Measurements from ENCODE around the gene PGBD5. TPM values are rescaled to one million over a fixed set of nuclear protein-coding genes. Genes with fewer than 3 reads are reported as not detected.

The PGBD5 gene
- total RNA-seq, 1 donor from 2014 or later = 0.12 TPM

- intact Hi-C loops (cut with micrococcal nuclease) = no loop called here
These were observed 98.2 kb downstream of the PGBD5 start for GRCh38 chr1:230327892-230328284.

- intact Hi-C loops (cut with micrococcal nuclease) = no loop called here
These were observed 98.9 kb downstream of the PGBD5 start for GRCh38 chr1:230326971-230327891.

DNA sequence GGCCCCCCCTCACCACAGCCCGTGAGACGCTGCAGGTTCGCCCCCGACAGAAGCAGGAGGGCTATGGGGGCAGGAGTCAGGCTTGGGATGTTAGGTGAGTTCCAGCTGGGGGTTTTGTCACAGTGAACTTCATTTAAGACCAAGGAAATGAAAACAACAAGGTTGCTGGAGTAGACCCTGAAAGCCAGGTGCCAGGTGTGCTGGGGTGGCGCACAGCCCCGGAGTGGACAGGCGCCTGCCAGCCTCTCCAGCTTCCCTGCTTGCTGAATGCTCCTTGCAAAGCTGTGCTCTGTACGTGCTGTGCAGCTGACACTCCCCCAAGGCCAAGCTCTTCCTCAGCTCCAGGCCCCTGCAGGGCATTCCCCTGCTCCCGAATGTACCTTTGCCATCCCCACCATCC, 102.4 kb downstream of the PGBD5 start:
- intact Hi-C loops (cut with micrococcal nuclease) = no loop called here

GRCh38 chr1:230322967-230323547, 103.1 kb downstream of the PGBD5 start:
- intact Hi-C loops (cut with micrococcal nuclease) = no loop called here

DNA sequence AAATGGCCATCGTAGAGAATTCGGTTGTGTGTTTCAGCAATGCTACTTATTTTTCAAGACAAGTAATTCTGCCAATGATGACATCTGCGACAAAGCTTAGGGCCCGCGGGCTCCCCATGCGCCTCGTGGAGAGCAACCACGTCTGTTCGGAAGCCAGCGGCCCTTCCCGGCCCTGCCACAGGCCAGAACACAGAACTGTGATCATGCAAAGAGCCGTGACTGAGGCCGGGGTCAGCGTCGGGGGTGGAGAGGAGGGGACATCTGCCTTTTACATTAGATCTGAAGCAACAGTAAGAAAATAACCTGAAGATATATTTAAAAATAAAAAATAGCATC, 103.7 kb downstream of the PGBD5 start:
- intact Hi-C loops (cut with micrococcal nuclease) = no loop called here

DNA sequence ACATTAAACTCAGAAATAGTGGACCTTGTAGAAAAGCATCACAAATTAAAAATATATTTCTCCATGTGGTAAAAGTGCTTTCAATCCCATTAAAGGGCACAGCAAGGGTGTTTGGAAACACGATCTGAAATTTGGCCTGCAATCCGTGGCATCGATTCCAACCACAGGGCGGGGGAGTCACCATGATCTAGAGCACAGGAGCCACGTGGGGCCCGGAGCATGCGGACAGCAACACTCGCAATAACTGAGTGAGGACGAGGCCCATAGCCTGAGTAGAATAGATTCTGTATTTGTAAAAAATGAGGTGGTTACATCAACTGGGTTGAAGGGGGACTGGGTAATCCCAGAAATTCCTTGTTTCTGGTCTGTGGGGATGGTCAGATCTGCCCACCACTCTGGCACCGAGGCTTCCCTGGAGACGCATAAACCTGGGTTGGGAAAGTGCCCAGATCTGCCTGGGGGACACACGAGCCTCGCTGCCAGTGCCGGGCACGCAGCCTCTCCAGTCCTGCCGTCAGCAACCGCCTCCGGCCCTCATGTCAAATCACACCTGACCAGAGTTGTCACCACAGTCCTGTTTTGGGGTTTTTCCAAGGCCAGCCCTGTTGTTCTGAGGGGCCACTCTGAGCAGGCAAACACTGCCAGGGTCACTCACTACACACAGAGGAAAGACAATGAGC, 104.3 kb downstream of the PGBD5 start:
- intact Hi-C loops (cut with micrococcal nuclease) = no loop called here

- intact Hi-C loops (cut with micrococcal nuclease) = no loop called here
These were observed 104.8 kb downstream of the PGBD5 start for GRCh38 chr1:230321341-230321740.

- intact Hi-C loops (cut with micrococcal nuclease) = no loop called here
These were observed 105.3 kb downstream of the PGBD5 start for GRCh38 chr1:230320804-230321203.

DNA sequence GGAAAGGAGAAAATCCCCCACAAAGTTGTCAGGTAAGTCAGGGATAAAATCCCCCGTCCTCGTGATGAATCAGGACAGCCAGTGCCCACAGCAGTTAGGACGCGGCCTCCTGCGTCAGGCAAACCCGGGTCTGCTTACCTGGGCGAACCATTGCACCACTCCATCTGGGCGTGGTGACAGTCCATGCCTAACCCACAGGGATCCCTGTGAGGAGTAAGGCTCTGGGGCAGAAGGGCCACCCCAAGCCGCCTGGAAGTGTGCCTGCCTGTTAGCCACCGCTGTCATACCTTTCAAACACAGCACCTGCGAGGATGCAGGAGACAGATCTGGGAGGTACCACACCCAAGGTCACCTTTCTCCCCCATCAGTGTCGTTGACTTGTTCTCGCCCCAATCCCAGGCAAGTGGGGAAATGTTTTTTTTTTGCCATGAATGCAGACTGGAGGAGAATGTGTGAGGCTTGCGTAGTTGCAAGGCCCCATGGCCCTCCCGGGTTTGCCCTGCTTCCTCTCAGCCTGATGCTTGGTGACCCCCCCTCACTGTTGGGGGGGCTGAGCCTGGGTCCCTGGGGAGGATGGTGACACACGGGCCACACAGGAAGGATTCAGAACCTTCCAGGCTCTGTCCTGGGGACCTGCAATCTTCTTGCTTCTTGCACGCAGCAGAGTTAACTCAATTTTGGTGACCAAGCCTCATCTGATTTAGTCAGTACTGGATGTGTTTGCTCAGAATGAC, 107.0 kb downstream of the PGBD5 start:
- intact Hi-C loops (cut with micrococcal nuclease) = no loop called here

DNA sequence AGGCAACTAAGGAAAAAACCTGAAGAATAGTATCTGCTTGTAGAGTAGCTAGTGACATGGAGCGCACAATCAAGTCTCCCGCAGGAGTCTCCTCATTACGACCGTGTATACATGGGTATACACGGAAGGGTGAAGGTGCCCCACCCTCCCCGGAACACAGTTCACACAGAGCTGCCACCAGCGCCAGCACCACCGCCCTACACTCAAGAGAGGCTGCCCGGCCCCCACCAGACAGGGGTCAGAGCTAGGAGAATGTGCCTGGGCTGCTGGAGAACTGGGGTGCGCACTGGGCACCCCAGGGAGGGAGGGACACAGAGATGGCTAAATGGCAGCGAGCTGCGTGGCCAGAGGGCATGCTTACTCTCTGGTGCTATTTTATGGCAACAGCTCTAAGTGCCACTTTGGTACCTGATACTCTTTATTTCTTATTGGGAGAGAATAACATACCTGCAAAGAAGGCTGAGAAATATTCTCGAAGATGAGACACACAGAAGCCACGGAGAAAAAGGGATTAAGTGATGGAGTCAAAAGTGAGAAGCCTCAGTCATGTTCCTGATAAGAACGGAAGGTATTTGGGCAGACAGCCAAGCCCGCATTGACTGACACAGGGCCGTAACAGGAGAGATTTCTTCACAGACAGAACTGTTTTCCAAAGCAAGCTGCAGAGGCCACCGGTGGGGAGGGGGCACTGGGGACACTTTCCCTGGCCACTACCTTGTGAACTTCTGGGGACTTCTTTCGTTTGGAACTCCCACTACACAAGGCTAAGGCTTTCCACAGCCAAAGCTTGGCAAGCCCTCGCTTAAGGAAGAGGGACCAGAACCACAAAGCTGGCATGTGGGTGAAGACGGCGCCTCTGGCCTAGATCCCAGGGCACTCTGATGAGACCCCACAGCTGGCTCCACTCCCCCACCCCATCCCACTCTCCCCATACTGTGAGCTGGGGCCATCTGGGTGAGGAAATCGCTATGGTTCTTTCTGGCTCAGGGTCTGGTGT, 108.0 kb downstream of the PGBD5 start:
- intact Hi-C loops (cut with micrococcal nuclease) = no loop called here

DNA sequence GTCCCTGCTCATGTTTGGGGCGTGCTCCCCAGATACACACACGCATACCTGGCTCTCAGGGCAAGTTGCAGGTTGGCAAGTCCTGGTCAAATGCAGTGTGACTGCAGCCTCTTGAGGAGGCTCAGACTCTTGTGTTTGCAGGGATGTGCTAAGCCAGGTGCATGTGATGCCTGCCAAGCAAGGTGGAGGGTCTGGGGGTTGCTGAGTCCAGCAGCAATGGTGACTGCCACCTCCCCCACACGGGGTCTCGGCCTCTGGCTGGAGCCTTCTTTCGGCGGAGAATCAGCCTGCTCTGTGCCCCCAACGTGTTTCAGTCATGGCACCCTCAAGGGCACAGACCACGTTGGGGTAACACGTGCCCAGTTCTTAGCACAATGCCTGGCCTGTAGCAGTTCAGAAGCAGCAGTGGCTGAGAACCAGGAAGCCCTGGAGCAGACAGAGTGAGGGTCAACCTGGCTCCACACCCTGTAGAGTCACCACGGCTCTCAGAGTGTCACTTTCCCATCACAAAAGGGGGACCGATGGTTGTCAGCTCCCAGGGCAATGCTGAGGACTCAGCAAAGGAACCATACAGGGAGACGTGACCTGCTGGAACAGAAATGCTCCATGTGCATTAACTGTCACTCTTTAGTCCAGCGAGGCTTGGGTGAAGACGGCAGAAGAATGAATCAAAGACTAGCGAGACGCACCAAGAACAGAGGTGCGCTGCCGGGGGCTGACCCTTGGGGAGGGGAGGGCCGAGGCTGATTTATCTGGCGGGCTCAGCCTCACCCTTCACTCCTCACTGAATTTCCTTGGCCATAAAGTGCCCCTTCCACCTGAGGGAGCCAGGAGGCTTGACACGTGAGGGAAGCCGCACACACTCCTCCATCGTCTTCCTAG, 109.0 kb downstream of the PGBD5 start:
- intact Hi-C loops (cut with micrococcal nuclease) = no loop called here

GRCh38 chr1:230315099-230315498, 111.0 kb downstream of the PGBD5 start:
- intact Hi-C loops (cut with micrococcal nuclease) = no loop called here

- intact Hi-C loops (cut with micrococcal nuclease) = loop anchor here (5.0 kb wide), 1 partner anchor 247 kb away; the partner anchor contains the start of gene GALNT2
These were observed 112.0 kb downstream of the PGBD5 start for GRCh38 chr1:230314142-230314470.

- intact Hi-C loops (cut with micrococcal nuclease) = loop anchor here (5.0 kb wide), 1 partner anchor 246 kb away; the partner anchor contains the start of gene GALNT2
These were observed 112.5 kb downstream of the PGBD5 start for GRCh38 chr1:230313453-230314141.

- intact Hi-C loops (cut with micrococcal nuclease) = loop anchor here (5.0 kb wide), 1 partner anchor 245 kb away; the partner anchor contains the start of gene GALNT2
These were observed 113.5 kb downstream of the PGBD5 start for GRCh38 chr1:230312676-230313075.

GRCh38 chr1:230310381-230311163, 115.6 kb downstream of the PGBD5 start:
- intact Hi-C loops (cut with micrococcal nuclease) = loop anchor here (1.0 to 5.0 kb wide), 8 partner anchors 143 to 1646 kb away; partner anchors contain the start of genes ABCB10, GALNT2 and NUP133

- intact Hi-C loops (cut with micrococcal nuclease) = loop anchor here (1.0 to 5.0 kb wide), 8 partner anchors 142 to 1645 kb away; partner anchors contain the start of genes ABCB10, GALNT2 and NUP133
These were observed 116.4 kb downstream of the PGBD5 start for GRCh38 chr1:230309646-230310177.

Measured in T-helper 1 cell treated with Interleukin-12 subunit alpha and Interleukin-12 subunit beta and Interleukin-4 antibody, amounts not matched to agents 30 ng/mL and 1 ng/mL, for 36 hours (primary cell).